HFFc6 (cell line): ENCODE data around the gene RNASE4. TPM values are rescaled to one million over a fixed set of nuclear protein-coding genes. Genes with fewer than 3 reads are reported as not detected.
A peak's percentile ranks its signal among the peaks of the same experiment; 100 is the strongest.

Source experiments
- DNase-seq: peaks from one replicate; pipeline ENCODE4 v3.0.0-alpha.2; 2018
- H3K27ac Mint-ChIP-seq: 2 replicates; pipeline ENCODE4 v1.8.0; 2020; ENCODE audit warnings: mild to moderate bottlenecking, mixed read lengths
- H3K27me3 Mint-ChIP-seq: 2 replicates; pipeline ENCODE4 v1.8.0; 2021; ENCODE audit warnings: mild to moderate bottlenecking, moderate library complexity, mixed read lengths; ENCODE audit not compliant: insufficient read depth
- H3K36me3 Mint-ChIP-seq: 2 replicates; pipeline ENCODE4 v1.8.0; 2021; ENCODE audit warnings: low read depth, mixed read lengths
- H3K4me1 Mint-ChIP-seq: 2 replicates; pipeline ENCODE4 v1.8.0; 2020; ENCODE audit warnings: low read depth, mixed read lengths
- H3K4me3 Mint-ChIP-seq: 2 replicates; pipeline ENCODE4 v1.8.0; 2020; ENCODE audit warnings: mild to moderate bottlenecking, moderate library complexity, mixed read lengths
- H3K9me3 Mint-ChIP-seq: 2 replicates; pipeline ENCODE4 v1.8.0; 2020; ENCODE audit warnings: mild to moderate bottlenecking, mixed read lengths
- CTCF ChIP-seq: fragments of 200-600 bp; sonication (generic); IDR thresholded peaks from 2 replicates; pipeline ENCODE4 v1.5.0; 2021; ENCODE audit warnings: antibody characterized with exemption, mild to moderate bottlenecking
- total RNA-seq, 6 experiments: library from RNA; stranded (reverse); fragmentation: NEBNext Ultra II Directional; extraction: Animal tissue kit (Norgen Biotek cat#: 25700); gene quantifications; 2 replicates in 1 of 6; 3 replicates in 5 of 6; pipeline ENCODE4 v1.2.3, GENCODE V29; 2021

Gene RNASE4
- total RNA-seq, 6 experiments from 2014 or later = 2.8 to 6.9 (median 5.3) TPM

- H3K27me3 Mint-ChIP-seq = peaks cover 3% of the 10 kb centered on the region; the same call in 1 of the 2 replicates
- no peak for TF ChIP-seq CTCF
- H3K27ac Mint-ChIP-seq = no peak overlapping the region
- no peaks in the 10 kb centered on the region for H3K36me3 Mint-ChIP-seq
- no peak overlapping the region for H3K4me3 Mint-ChIP-seq
- no peaks in the 10 kb centered on the region for H3K9me3 Mint-ChIP-seq
- peak; percentile 92 for DNase-seq
- peaks cover 32% of the 10 kb centered on the region for H3K4me1 Mint-ChIP-seq
Observed at GRCh38 chr14:20683125-20683890, 1.1 kb upstream of the RNASE4 start.

- Mint-ChIP-seq H3K27me3 (peaks cover 3% of the 10 kb centered on the region; the same call in 1 of the 2 replicates), H3K36me3 (no peaks in the 10 kb centered on the region), H3K4me3 (no peak overlapping the region), H3K4me1 (peaks cover 32% of the 10 kb centered on the region), H3K9me3 (no peaks in the 10 kb centered on the region), H3K27ac (no peak overlapping the region)
- TF ChIP-seq CTCF = no peak
- DNase-seq = peak; percentile 30
Observed at GRCh38 chr14:20684662-20685456, 499 bp downstream of the RNASE4 start.

- Mint-ChIP-seq H3K27ac (no peak overlapping the region), H3K4me1 (peaks cover 31% of the 10 kb centered on the region), H3K4me3 (no peak overlapping the region), H3K36me3 (no peaks in the 10 kb centered on the region), H3K27me3 (0 out of 2 replicates have a peak, but pooled peaks cover 1% of the 10 kb centered on the region), H3K9me3 (no peaks in the 10 kb centered on the region)
- TF ChIP-seq CTCF = no peak
- no peak for DNase-seq
Observed at GRCh38 chr14:20686386-20687143, 2.2 kb downstream of the RNASE4 start.

GRCh38 chr14:20687362-20688166 lies 3.2 kb downstream of the RNASE4 start:
- Mint-ChIP-seq H3K36me3 (no peaks in the 10 kb centered on the region), H3K4me3 (no peak overlapping the region), H3K27me3 (0 out of 2 replicates have a peak, but pooled peaks cover 3% of the 10 kb centered on the region), H3K9me3 (no peaks in the 10 kb centered on the region), H3K4me1 (peaks cover 26% of the 10 kb centered on the region), H3K27ac (no peak overlapping the region)
- DNase-seq = no peak
- no peak for TF ChIP-seq CTCF
